Keratinocyte (primary cell): ENCODE measurements around the gene PLA2G4F. TPM values are rescaled to one million over a fixed set of nuclear protein-coding genes. Genes with fewer than 3 reads are reported as not detected.
A peak's percentile ranks its signal among the peaks of the same experiment; 100 is the strongest.

ENCODE experiments used
- DNase-seq: peaks from one replicate; pipeline ENCODE4 v3.0.0-alpha.2; 2011; ENCODE audit warnings: low read depth, missing footprints, low spot score
- FAIRE-seq: peaks from 2 replicates; lab custom pipeline; 2011; peaks lifted over from hg19 to GRCh38; lab: Jason Lieb, UNC
- H2AFZ ChIP-seq: 2 replicates; pipeline ENCODE4 v1.6.0; 2012; ENCODE audit warnings: low read length, control low read depth, inconsistent platforms; ENCODE audit not compliant: control insufficient read depth
- H3K27ac ChIP-seq: 2 replicates; pipeline ENCODE4 v1.5.1; 2011; ENCODE audit warnings: low read length; ENCODE audit not compliant: control insufficient read depth, insufficient read depth
- H3K27me3 ChIP-seq: 3 replicates; pipeline ENCODE4 v1.6.0; 2011; ENCODE audit warnings: low read length; ENCODE audit not compliant: control insufficient read depth, insufficient read depth; ENCODE audit errors: extremely low read depth
- H3K36me3 ChIP-seq, 2 experiments: 2 replicates in 1 of 2; 3 replicates in 1 of 2; pipeline ENCODE4 v1.5.1; 2011; ENCODE audit warnings: low read length in 2 of 2, mild to moderate bottlenecking in 1 of 2; ENCODE audit not compliant: control insufficient read depth in 2 of 2, insufficient read depth in 2 of 2; ENCODE audit errors: extremely low read depth in 1 of 2
- H3K4me1 ChIP-seq: 3 replicates; pipeline ENCODE4 v1.5.1; 2011; ENCODE audit warnings: low read length; ENCODE audit not compliant: control insufficient read depth, insufficient read depth; ENCODE audit errors: extremely low read depth
- H3K4me2 ChIP-seq: 3 replicates; pipeline ENCODE4 v1.6.0; 2011; ENCODE audit warnings: low read depth, low read length; ENCODE audit not compliant: control insufficient read depth, insufficient read depth; ENCODE audit errors: extremely low read depth
- H3K4me3 ChIP-seq, 3 experiments: fragments of 200-600 bp in 1 of 3; sonication (generic) in 1 of 3; 2 replicates in 2 of 3; 3 replicates in 1 of 3; pipeline ENCODE4 v1.5.1; 2011 to 2016; ENCODE audit warnings: low read length in 3 of 3, mild to moderate bottlenecking in 3 of 3, control low read depth in 2 of 3, inconsistent platforms in 1 of 3, low read depth in 1 of 3, mixed read lengths in 1 of 3, mixed run types in 1 of 3, moderate library complexity in 1 of 3; ENCODE audit not compliant: control insufficient read depth in 2 of 3, insufficient read depth in 2 of 3; ENCODE audit errors: extremely low read depth in 1 of 3
- H3K79me2 ChIP-seq: 2 replicates; pipeline ENCODE4 v1.6.0; 2012; ENCODE audit warnings: low read length; ENCODE audit not compliant: control insufficient read depth, insufficient read depth
- H3K9ac ChIP-seq: 3 replicates; pipeline ENCODE4 v1.6.0; 2011; ENCODE audit warnings: low read length; ENCODE audit not compliant: control insufficient read depth, insufficient read depth; ENCODE audit errors: extremely low read depth
- H3K9me1 ChIP-seq: 3 replicates; pipeline ENCODE4 v1.6.0; 2011; ENCODE audit warnings: low read length; ENCODE audit not compliant: control insufficient read depth, insufficient read depth; ENCODE audit errors: extremely low read depth
- H3K9me3 ChIP-seq: 2 replicates; pipeline ENCODE4 v1.5.1; 2012; ENCODE audit warnings: low read depth, low read length; ENCODE audit not compliant: control insufficient read depth
- H4K20me1 ChIP-seq: 3 replicates; pipeline ENCODE4 v1.6.0; 2011; ENCODE audit warnings: low read length; ENCODE audit not compliant: control insufficient read depth, insufficient read depth; ENCODE audit errors: extremely low read depth
- CTCF ChIP-seq, 3 experiments: IDR thresholded peaks in 1 of 3; conservative IDR thresholded peaks in 1 of 3; optimal IDR thresholded peaks in 1 of 3; 2 replicates in 2 of 3; 3 replicates in 1 of 3; pipeline versions ENCODE3 to v1.5.1; 2011; ENCODE audit warnings: low read length in 3 of 3, mild to moderate bottlenecking in 3 of 3, moderate library complexity in 2 of 3, control low read depth in 1 of 3, inconsistent platforms in 1 of 3; ENCODE audit not compliant: insufficient read depth in 2 of 3; ENCODE audit errors: extremely low read depth in 1 of 3
- EZH2 ChIP-seq: IDR thresholded peaks from one replicate; pipeline ENCODE4 v1.6.1; 2012; ENCODE audit warnings: inconsistent platforms, mild to moderate bottlenecking, low read length, moderate library complexity
- dilution Hi-C: fragments of 300-500 bp; cut with MboI; formaldehyde crosslinking; loops from one replicate; pipeline ENCODE4 v1.7.0; 2020; ENCODE audit warnings: low sequenced_read_pairs; ENCODE audit not compliant: extremely low pct_ligation_motif_present
- polyA plus RNA-seq, 5 experiments: library from polyadenylated mRNA; depleted of rRNA in 3 of 5; stranded (reverse) in 3 of 5; stranded (forward) in 1 of 5; unstranded in 1 of 5; fragments of >200 nt; gene quantifications; 1 replicate in 1 of 5; 2 replicates in 3 of 5; 3 replicates in 1 of 5; pipeline versions ENCODE4 v1.2.1 to v1.2.3, GENCODE V29; 2011 to 2012; ENCODE audit warnings: missing spikeins in 2 of 5, low read depth in 1 of 5, low replicate concordance in 1 of 5

PLA2G4F gene
- polyA plus RNA-seq, 1 donor (not counting 4 experiments of a cell fraction or from before 2014, with no cell fraction given) = 4.4 TPM

GRCh38 chr15:42137461-42138261 lies 18.8 kb downstream of the PLA2G4F start:
- DNase-seq (no peak), FAIRE-seq (peak; percentile 46)
- H3K4me2 ChIP-seq = no peak overlapping the region
- peaks cover 3% of the 10 kb centered on the region for H3K4me1 ChIP-seq
- no peak overlapping the region for H3K9ac ChIP-seq
- no peaks in the 10 kb centered on the region for H4K20me1 ChIP-seq
- dilution Hi-C loops = no loop called here
- H3K36me3 ChIP-seq = no peaks in the 10 kb centered on the region
- TF ChIP-seq CTCF (optimal IDR thresholded peaks at IDR 0.05 in 1 of 3, IDR thresholded peaks at IDR 0.05 in 1 of 3, conservative IDR thresholded peaks at IDR 0.05 in 1 of 3; ENCODE audit: extremely low read depth in 1 of 3, insufficient read depth in 2 of 3, low read length in 3 of 3) (peak; percentile 24 to 56 (median 34)), EZH2 (no peak)
- no peak overlapping the region for H3K27ac ChIP-seq
- no peaks in the 10 kb centered on the region for H3K27me3 ChIP-seq
- no peaks in the 10 kb centered on the region for H3K9me3 ChIP-seq
- H3K79me2 ChIP-seq = no peaks in the 10 kb centered on the region
- H3K9me1 ChIP-seq = no peaks in the 10 kb centered on the region
- H3K4me3 ChIP-seq = no peak overlapping the region
- H2AFZ ChIP-seq = no peak overlapping the region

- dilution Hi-C loops = no loop called here
- Histone ChIP-seq H3K36me3 (no peaks in the 10 kb centered on the region), H3K79me2 (no peaks in the 10 kb centered on the region), H3K27ac (no peak overlapping the region), H2AFZ (no peak overlapping the region), H3K4me3 (no peak overlapping the region), H3K9ac (no peak overlapping the region), H3K4me1 (peaks cover 3% of the 10 kb centered on the region), H3K27me3 (no peaks in the 10 kb centered on the region), H3K9me3 (no peaks in the 10 kb centered on the region), H3K4me2 (no peak overlapping the region), H4K20me1 (no peaks in the 10 kb centered on the region), H3K9me1 (no peaks in the 10 kb centered on the region)
- no peak for FAIRE-seq
- no peak for DNase-seq
- no peak for TF ChIP-seq CTCF (optimal IDR thresholded peaks at IDR 0.05 in 1 of 3, IDR thresholded peaks at IDR 0.05 in 1 of 3, conservative IDR thresholded peaks at IDR 0.05 in 1 of 3; ENCODE audit: extremely low read depth in 1 of 3, insufficient read depth in 2 of 3, low read length in 3 of 3)
These were observed 19.9 kb downstream of the PLA2G4F start for GRCh38 chr15:42136513-42136912.
